HG02623 (cell line): ENCODE data around the gene PPIE.

Source experiments
- ATAC-seq: cut with Tn5 transposase; IDR thresholded peaks from one replicate; pipeline ENCODE4 v1.9.1; 2021; ENCODE audit warnings: moderate library complexity; ENCODE audit not compliant: unreplicated experiment

PPIE gene

GRCh38 chr1:39720094-39720999 lies 18.3 kb upstream of the PPIE start:
- ATAC-seq = no peak

GRCh38 chr1:39721664-39722063 lies 17.0 kb upstream of the PPIE start:
- no peak for ATAC-seq

- no peak for ATAC-seq
Measured at GRCh38 chr1:39722495-39722894, 16.2 kb upstream of the PPIE start.

GRCh38 chr1:39726600-39726999 lies 12.1 kb upstream of the PPIE start:
- ATAC-seq = no peak

- ATAC-seq = no peak
Measured at GRCh38 chr1:39727221-39727931, 11.3 kb upstream of the PPIE start.

GRCh38 chr1:39727932-39728317 lies 10.8 kb upstream of the PPIE start:
- no peak for ATAC-seq

GRCh38 chr1:39729030-39729429 lies 9.7 kb upstream of the PPIE start:
- ATAC-seq = no peak

GRCh38 chr1:39729842-39730241 lies 8.8 kb upstream of the PPIE start:
- no peak for ATAC-seq

GRCh38 chr1:39732730-39733129 lies 6.0 kb upstream of the PPIE start:
- no peak for ATAC-seq

GRCh38 chr1:39733161-39733560 lies 5.5 kb upstream of the PPIE start:
- no peak for ATAC-seq

- ATAC-seq = no peak
Measured at GRCh38 chr1:39735731-39736130, 3.0 kb upstream of the PPIE start.

GRCh38 chr1:39737546-39738169 lies 1.0 kb upstream of the PPIE start:
- ATAC-seq = no peak

GRCh38 chr1:39745016-39745670 lies 6.5 kb downstream of the PPIE start:
- no peak for ATAC-seq

GRCh38 chr1:39751595-39751994 lies 12.9 kb downstream of the PPIE start:
- no peak for ATAC-seq

- ATAC-seq = no peak
Measured at GRCh38 chr1:39752703-39753102, 14.0 kb downstream of the PPIE start.

- no peak for ATAC-seq
Measured at GRCh38 chr1:39753132-39754025, 14.7 kb downstream of the PPIE start.

- no peak for ATAC-seq
Measured at GRCh38 chr1:39754026-39754570, 15.4 kb downstream of the PPIE start.

GRCh38 chr1:39754906-39755504 lies 16.3 kb downstream of the PPIE start:
- no peak for ATAC-seq

GRCh38 chr1:39755965-39756659 lies 17.4 kb downstream of the PPIE start:
- ATAC-seq = no peak
